ENCODE measurements around the gene DNAI1. TPM values are rescaled to one million over a fixed set of nuclear protein-coding genes. Genes with fewer than 3 reads are reported as not detected.

Gene DNAI1
- polyA plus RNA-seq, 2 of the 4 experiments (the other 2 are of a cell fraction), result 0.27 to 0.40 TPM

GRCh38 chr9:34514401-34514800 is 55.8 kb downstream of the DNAI1 start:
- Histone ChIP-seq H3K9me3 (no peaks in the 10 kb centered on the region), H3K4me2 (no peak overlapping the region), H3K4me3 (no peak overlapping the region), H3K4me1 (no peaks in the 10 kb centered on the region), H3K27ac (no peak overlapping the region)
- no peak for TF ChIP-seq HOXA7 (CRISPR knock-in tag; IDR thresholded peaks at IDR 0.05)
- no peak for TF ChIP-seq PHF8 (IDR thresholded peaks at IDR 0.05; ENCODE audit: borderline replicate concordance, low read depth)
- no peak for TF ChIP-seq EHMT2 (IDR thresholded peaks at IDR 0.05; ENCODE audit: low read depth)
- TF ChIP-seq EHF (CRISPR knock-in tag; IDR thresholded peaks at IDR 0.05), result no peak
- no peak for TF ChIP-seq RARB (CRISPR knock-in tag; IDR thresholded peaks at IDR 0.05)
- TF ChIP-seq MAFK (IDR thresholded peaks at IDR 0.05; ENCODE audit: partially characterized antibody), result no peak
- no peak for TF ChIP-seq NR3C1 (IDR thresholded peaks at IDR 0.05)
- TF ChIP-seq, protein P1, sequence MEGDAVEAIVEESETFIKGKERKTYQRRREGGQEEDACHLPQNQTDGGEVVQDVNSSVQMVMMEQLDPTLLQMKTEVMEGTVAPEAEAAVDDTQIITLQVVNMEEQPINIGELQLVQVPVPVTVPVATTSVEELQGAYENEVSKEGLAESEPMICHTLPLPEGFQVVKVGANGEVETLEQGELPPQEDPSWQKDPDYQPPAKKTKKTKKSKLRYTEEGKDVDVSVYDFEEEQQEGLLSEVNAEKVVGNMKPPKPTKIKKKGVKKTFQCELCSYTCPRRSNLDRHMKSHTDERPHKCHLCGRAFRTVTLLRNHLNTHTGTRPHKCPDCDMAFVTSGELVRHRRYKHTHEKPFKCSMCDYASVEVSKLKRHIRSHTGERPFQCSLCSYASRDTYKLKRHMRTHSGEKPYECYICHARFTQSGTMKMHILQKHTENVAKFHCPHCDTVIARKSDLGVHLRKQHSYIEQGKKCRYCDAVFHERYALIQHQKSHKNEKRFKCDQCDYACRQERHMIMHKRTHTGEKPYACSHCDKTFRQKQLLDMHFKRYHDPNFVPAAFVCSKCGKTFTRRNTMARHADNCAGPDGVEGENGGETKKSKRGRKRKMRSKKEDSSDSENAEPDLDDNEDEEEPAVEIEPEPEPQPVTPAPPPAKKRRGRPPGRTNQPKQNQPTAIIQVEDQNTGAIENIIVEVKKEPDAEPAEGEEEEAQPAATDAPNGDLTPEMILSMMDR (IDR thresholded peaks at IDR 0.05), result no peak
- no peak for TF ChIP-seq NPAS2 (CRISPR knock-in tag; IDR thresholded peaks at IDR 0.05; ENCODE audit: borderline replicate concordance)
- no peak for TF ChIP-seq TP53 (CRISPR knock-in tag; IDR thresholded peaks at IDR 0.05)
- TF ChIP-seq RCOR1 (IDR thresholded peaks at IDR 0.05; ENCODE audit: low read depth, low read length), result no peak
- TF ChIP-seq RFX5 (IDR thresholded peaks at IDR 0.05), result no peak
- TF ChIP-seq POLR2A (IDR thresholded peaks at IDR 0.05; ENCODE audit: low read length), result no peak
- TF ChIP-seq FOSL2 (IDR thresholded peaks at IDR 0.05), result no peak
- TF ChIP-seq FOSL2 (CRISPR knock-in tag; IDR thresholded peaks at IDR 0.05), result no peak
- TF ChIP-seq RNF2 (IDR thresholded peaks at IDR 0.05; ENCODE audit: borderline replicate concordance, low read depth), result no peak
- no peak for TF ChIP-seq FOSB (CRISPR knock-in tag; IDR thresholded peaks at IDR 0.05)
- 43% methylated on average over 4 of the region's 8 CpGs for WGBS (ENCODE audit: missing lambda C conversion rate)
- POLR2A ChIA-PET, result no interaction called here
- FAIRE-seq, result no peak
- no peak for ATAC-seq
- DNase-seq (ENCODE audit: low read depth in 1 of 2, low spot score in 1 of 2), result no peak
- CTCF ChIA-PET, result interaction anchor here (0.9 to 13.5 kb wide), 6 partner anchors 8 to 82 kb away, joined by 3 to 114 read pairs (median 4); no protein-coding TSS in a partner anchor

DNA sequence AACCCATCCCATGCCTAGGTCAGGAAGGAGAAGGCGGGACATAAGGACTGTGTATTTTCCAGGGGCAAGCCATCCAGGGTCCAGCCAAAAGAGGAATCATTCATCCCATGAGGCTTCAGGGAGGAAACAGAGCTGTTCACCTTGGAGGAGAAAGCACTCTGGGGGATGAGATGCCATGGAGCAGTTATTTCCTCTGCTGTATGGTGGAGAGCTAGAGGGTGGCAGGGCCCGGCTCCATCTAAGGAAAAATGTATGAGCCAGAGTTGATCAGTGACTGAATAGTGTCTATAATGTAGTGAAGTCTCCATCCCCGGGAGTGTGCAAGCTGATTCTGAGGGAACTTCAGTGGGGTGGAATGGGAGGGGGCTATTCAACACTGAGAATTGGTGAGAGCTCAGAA is 56.2 kb downstream of the DNAI1 start:
- Histone ChIP-seq H3K27ac (no peak overlapping the region), H3K9me3 (no peaks in the 10 kb centered on the region), H3K4me2 (no peak overlapping the region), H3K4me3 (no peak overlapping the region), H3K4me1 (no peaks in the 10 kb centered on the region)
- no peak for ATAC-seq
- CTCF ChIA-PET, result interaction anchor here (0.9 to 13.5 kb wide), 4 partner anchors 9 to 78 kb away, joined by 3 to 114 read pairs (median 4); no protein-coding TSS in a partner anchor
- 78% methylated on average over 3 of the region's 3 CpGs for WGBS (ENCODE audit: missing lambda C conversion rate)
- DNase-seq (ENCODE audit: low read depth in 1 of 2, low spot score in 1 of 2), result no peak
- TF ChIP-seq ELK1 (IDR thresholded peaks at IDR 0.05; ENCODE audit: low read depth, low read length) (no peak), CBX2 (IDR thresholded peaks at IDR 0.05; ENCODE audit: borderline replicate concordance, low read depth) (no peak), HOXA7 (CRISPR knock-in tag; IDR thresholded peaks at IDR 0.05) (no peak), PHF8 (IDR thresholded peaks at IDR 0.05; ENCODE audit: borderline replicate concordance, low read depth) (no peak)
- POLR2A ChIA-PET, result no interaction called here
- FAIRE-seq, result no peak

- WGBS (ENCODE audit: missing lambda C conversion rate), result 49% methylated on average over 3 of the region's 3 CpGs
- H3K4me3 ChIP-seq, result no peak overlapping the region
- ChIA-PET CTCF (interaction anchor here (1.4 to 13.5 kb wide), 3 partner anchors 14 to 32 kb away, joined by 3 to 114 read pairs (median 3); no protein-coding TSS in a partner anchor), POLR2A (no interaction called here)
- ATAC-seq (no peak), DNase-seq (ENCODE audit: low read depth in 1 of 2, low spot score in 1 of 2) (no peak), FAIRE-seq (no peak)
- no peak overlapping the region for H3K27ac ChIP-seq
- TF ChIP-seq HOXA7 (CRISPR knock-in tag; IDR thresholded peaks at IDR 0.05), result no peak
- TF ChIP-seq NR3C1 (IDR thresholded peaks at IDR 0.05), result no peak
- no peak for TF ChIP-seq KDM5A (IDR thresholded peaks at IDR 0.05)
- TF ChIP-seq CBX8 (IDR thresholded peaks at IDR 0.05), result no peak
- TF ChIP-seq FOSB (CRISPR knock-in tag; IDR thresholded peaks at IDR 0.05), result no peak
- no peak for TF ChIP-seq TP53 (CRISPR knock-in tag; IDR thresholded peaks at IDR 0.05)
- TF ChIP-seq RARB (CRISPR knock-in tag; IDR thresholded peaks at IDR 0.05), result no peak
- TF ChIP-seq BHLHE40 (IDR thresholded peaks at IDR 0.05; ENCODE audit: low read depth, low read length), result no peak
- no peak for TF ChIP-seq ZFP36 (IDR thresholded peaks at IDR 0.05; ENCODE audit: borderline replicate concordance, partially characterized antibody)
- no peak for TF ChIP-seq REST (IDR thresholded peaks at IDR 0.05)
- H3K9me3 ChIP-seq, result no peaks in the 10 kb centered on the region
- no peak overlapping the region for H3K4me2 ChIP-seq
- H3K4me1 ChIP-seq, result no peaks in the 10 kb centered on the region
Observed at GRCh38 chr9:34515959-34516358, 57.4 kb downstream of the DNAI1 start.
